Measurements from ENCODE around the gene IYD.

IYD gene

DNA sequence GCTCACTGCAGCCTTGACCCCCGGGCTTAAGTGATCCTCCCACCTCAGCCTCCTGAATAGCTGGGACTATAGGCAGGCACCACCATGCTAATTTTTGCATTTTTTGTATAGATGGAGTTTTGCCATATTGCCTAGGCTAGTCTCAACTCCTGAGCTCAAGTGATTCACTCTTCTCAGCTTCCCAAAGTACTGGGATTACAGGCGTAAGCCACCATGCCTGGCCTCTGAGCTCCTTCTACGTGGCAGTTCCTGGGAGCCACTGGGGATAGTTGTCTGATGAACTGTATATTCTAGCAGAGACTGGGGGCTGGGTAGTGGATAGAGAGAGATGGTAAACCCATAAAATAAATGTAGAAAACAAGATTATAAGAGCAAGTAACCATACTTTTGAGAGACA is 26.1 kb downstream of the IYD start:
- no peak for DNase-seq (ENCODE audit: low read depth)

DNA sequence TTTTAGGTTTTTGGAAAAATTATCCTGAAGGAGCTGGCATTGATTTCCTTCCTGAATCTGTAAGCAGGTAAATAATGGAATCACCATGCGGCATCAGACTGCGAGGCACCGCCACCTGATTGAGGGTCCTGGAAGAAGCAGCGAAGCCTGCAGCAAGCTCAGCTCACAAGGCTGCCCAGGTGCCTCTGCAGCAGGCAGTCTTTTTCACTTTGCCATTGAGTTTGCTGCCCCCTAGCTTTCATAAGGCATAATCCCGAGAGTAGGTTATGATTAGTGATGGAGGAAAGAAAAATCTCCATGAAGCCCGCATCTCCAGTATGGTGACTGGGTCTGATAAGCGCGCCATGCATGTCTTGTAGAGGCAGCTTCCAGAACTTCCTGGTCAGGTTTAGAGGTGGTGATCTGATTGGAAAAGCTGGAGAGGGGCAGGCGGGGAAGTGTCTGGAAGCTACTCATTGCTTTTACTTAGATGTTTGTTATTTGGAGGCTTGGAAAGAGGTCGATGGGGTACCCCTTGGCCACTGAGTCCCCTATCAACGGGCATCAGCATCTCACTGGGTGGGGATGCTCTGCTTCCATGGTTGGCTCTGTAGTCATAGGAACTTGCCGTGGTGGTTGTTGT is 26.7 kb downstream of the IYD start:
- DNase-seq (ENCODE audit: low read depth) = no peak

DNA sequence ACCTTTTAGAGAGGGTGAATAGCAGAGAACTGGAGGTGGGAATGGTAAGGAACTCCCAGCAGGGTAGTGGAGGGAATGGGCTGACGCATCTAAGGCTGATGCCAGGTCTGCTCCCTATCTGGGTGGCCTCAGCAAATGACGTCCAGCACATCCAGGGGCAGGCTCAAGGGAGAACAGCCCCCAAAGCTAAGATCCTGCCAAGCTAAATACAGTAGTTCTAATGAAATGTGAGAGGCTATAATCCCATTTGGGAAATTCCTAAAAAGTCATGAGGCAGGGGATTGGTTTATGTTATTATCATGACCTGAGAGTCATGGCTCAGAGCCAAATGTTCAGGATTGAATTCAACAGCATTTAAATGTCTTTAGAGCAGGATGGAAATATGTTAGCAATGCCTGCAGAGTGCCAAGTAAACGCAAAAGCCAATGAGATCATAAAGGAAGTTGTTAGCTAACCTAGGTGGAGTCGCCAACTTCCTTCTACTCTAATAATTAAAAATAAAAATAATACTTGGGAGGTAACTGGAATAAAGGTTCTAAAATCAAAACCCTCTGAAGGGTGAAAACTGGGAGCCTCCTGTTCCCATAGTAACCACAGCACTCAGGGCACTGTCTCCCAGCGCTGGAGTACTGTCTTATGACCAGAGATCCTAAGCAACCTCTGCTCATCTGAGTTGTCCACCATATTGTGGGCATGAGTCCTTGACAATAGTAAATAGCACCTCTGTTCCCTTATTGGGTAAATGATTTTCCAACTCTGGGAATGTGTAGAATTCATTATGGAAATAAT is 34.8 kb downstream of the IYD start:
- no peak for DNase-seq (ENCODE audit: low read depth)

DNA sequence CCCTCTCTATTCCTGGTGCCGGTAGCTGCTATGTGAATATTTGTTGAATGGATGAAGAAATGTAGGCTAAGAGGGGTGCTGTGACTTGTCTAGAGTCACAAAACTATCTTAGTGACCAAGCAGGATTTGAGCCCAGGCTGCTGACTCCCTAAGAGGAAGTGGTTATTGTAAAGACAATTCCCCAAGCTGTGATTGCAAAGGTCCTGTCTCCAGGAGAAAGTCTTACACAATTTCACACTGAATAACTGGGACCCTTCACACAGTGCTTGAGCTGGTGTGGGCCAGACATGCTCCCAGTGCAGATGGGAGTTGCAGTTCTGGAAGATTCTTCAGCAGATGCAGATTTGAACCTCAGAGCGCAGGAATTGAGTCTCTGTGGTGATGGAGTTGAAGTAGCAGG is 38.1 kb downstream of the IYD start:
- no peak for DNase-seq (ENCODE audit: low read depth)

DNA sequence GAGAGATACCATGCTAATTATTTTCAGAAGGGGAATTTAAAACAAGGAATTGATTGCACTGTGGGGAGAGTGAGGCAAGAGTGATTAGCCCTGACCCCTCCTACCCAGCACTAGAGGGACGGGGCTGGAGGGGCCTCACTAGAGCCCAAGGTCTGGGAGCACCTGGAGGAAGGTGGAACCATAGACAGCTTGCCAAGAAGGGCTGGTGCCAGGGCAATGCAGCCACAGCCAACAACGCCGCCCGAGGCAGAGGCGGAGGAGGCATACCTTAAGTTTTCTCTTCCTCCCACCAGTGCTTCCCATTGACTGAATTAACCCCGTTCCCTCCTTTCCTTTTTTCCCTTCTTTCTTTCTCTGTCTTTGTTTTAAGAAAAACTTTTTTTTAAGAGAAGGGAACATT is 40.0 kb downstream of the IYD start:
- DNase-seq (ENCODE audit: low read depth) = no peak

DNA sequence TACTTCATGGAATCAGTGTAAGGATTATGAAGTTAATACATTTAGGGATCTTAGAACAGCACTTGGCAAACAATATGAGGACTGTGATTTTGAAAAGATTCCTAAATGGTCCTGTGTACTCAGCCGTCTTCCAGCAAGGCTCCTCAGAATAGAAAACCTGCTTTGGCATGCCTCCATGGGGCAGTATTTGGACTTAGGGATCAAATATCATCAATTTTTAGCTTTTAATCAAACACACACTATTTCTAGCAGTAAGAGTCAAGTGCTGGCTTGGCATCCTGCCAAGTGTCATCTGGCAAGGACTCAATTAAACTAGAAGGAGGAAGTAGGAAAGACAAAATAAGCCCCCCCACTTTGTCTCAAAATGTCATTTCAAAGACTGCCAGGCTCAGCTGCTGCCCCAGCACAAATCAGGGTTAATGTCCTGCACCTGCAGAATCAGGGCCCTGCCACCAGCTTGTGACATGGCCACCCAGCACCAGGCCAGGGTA is 40.8 kb downstream of the IYD start:
- DNase-seq (ENCODE audit: low read depth) = no peak

DNA sequence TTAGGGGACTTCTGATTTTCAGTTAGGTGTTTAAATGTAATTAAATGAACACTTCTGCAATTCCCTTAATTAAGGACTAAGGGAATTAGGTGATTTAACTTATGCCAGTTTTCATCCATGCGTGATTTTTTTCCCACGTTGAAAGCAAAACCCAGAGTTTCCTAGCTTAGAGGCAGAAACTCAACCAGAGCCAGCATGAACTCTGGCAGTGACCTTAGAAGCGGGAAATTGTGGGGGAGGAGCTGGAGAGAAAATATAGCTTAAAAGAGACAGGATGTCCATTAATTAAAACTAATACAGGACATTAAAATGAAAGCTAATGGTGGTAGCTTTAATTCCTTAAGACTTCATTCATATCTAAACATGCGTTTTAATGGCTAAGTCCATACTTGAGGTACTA is 41.6 kb downstream of the IYD start:
- no peak for DNase-seq (ENCODE audit: low read depth)

DNA sequence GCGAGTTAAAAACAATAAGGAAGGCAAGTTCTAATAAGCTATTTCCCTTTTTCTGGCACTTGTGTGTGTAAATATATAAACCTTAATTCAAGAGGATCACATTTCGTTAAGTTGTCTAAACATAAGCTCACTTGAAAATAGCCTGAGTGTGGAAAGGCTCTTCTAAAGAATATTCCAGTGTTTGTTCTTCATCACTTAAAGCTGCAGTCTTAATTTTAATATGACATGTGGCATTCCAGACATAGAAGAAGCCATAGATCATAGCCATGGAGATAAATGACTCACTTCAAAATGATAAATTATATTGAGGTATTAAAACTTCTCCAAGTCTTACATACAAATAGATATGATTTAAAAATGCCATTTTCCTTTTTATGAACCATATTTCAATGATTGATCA is 42.1 kb downstream of the IYD start:
- DNase-seq (ENCODE audit: low read depth) = no peak

DNA sequence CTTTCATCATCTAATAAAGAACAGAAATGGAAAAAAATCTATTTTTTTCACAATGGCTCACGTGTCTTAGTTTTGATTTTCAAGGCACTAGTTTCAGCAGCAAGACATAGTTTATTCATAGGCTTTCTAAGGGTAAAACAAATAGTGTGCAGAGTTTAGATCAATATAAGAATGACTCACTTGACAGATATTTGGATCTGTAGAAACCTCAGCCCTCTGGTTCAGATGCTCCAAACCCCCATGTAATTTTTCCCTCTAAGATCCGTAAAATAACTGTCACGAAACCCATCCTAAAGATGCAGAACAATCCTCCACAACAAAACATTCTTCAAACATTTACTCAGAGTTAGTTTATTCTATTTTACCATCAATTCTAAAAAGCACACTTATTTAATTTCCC is 43.4 kb downstream of the IYD start:
- no peak for DNase-seq (ENCODE audit: low read depth)

DNA sequence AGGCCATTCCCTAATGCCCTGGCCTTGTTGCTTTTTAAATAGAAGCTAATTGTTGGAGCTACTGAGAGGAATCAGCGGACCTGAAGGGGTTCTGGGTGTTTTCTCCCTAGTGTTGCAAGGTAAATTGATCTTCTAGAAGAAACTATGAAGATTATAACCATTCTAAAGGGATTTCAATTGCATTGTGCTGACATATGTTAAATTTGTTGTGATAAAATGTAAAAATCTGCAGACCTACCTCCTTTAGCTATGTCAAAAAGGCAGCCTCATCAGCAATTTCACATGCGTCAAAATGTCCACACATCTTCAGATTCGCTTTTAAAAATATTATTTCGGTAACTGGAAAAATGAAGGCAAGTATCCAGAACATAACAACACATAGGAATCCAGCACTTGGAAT is 44.4 kb downstream of the IYD start:
- DNase-seq (ENCODE audit: low read depth) = no peak

DNA sequence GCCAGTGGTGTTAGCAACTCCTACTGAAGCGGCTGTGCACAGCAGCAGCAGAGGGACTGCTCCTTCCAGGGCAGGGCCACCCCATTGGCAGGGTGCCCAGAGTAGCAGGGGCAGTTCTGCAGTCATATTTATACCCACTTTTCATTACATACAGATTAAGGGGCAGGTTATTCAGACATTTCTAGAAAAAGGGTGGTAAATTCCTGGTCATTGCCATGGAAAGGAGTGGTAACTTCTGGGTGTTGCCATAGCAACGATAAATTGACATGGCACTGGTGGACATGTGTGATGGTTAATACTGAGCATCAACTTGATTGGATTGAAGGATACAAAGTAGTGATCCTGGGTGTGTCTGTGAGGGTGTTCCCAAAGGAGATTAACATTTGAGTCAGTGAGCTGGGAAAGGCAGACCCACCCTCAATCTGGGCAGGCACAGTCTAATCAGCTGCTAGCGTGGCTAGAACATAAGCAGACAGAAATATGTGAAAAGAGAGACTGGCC is 45.0 kb downstream of the IYD start:
- DNase-seq (ENCODE audit: low read depth) = no peak

DNA sequence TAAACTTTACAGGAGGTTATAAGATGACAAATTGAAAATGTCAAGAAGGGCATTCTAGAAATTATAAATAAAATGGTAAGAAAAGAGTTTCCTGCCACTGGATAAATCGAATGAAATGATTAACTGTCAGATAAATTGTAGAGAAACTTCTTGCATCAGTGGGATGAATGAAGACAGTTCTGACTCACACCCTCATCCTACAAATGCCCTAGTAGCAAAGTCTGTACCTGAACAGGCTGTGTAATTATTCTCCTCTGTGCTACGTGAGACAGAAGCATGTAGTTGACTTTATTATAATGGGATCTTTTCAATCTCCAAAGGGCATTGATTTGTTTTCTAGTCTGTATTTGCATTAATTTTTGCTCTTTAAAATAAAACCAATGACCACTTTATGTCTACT is 47.3 kb downstream of the IYD start:
- no peak for DNase-seq (ENCODE audit: low read depth)

DNA sequence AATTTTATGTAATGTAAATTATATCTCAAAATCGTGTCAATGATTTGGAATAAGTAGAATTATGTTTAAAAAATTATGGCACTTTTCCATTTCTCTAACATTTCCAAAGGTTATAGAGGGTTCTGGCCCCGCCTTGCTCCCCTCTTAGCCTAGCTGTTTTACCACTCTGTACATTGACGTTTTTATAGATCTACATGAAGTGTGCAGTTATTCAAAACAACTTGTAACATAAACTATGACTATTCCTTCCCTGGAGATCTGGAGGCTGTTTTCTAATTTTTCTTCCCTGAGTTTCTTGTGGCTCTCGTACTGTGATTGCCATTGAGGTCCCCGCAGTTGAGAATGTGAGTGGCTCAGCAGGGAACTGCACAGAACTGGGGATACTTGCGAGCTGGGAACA is 48.4 kb downstream of the IYD start:
- no peak for DNase-seq (ENCODE audit: low read depth)

DNA sequence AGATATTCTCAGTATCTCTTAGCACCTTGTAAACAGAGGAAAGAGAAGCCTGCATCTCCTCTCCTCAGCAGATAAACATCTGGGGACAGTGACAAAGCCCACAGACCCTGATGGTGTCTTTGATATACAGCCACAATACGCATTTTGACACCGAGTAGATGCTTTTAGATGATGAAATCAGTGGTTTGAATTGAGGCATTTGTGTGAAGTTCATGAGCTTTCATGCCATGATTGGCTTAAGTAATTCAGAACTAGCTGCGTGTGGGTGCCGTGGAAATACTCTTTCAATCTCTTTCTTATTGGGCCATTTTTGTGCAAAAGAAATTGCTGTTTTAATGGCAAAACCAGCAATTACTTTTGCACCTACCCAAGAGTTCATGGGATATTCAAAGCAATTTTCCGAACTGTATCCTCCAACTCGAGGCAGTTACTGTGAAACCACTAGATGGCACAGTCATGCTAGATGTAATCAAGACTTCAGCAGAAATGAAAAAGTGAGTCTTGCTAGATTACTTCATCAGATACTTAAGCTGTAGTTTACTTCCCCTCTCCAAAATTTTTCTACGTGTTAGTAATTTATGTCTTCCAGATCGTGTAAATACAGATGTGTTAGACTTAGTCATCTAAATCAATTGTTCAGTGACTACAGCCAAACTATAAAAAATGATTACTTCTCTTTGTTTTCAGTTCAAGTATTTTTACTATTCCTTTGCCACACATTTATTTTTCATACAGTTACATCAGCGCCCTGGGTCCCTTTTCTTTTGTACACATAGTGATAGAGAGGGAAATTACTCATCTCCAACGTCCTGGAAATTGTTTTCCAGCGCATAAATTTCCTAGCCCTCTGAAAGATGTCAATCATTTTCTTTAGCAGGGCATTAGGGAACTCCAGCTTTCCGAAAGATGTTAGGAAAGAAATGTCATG is 49.4 kb downstream of the IYD start:
- DNase-seq (ENCODE audit: low read depth) = no peak

DNA sequence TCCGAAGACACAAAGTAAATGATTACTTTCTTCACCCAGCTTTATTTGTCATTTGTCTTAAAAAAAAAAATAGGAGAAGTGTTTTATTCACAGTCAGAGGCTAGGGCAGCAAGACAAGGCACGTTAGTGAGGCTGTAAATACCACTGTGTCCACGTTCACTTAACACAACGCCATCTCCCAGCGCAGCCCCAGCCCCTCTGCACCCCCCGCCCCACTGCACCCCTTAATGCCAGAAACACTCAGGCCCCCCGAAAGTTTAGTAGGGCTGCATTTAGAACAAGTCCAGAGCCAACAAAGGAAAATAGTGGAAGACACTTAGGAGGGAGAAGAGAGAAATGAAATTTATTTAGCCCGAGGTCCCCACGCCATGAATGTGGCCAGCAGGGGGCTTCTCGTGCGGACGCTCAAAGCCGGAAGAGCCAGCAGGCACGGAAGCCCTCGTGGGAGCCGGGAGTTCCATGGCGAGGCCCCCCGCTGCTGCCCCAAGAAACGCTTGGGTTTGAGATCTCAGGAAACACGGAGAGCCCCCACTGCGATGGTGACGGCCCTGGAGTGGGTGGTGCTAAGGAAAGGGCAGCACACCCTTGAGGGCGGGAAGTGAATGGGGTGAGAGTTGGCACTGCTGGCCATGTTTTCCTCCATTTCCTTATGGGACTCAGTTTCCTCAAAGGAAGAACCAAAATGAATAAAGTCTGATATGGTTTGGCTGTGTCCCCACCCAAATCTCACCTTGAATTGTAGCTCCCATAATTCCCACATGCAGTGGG is 50.2 kb downstream of the IYD start:
- DNase-seq (ENCODE audit: low read depth) = peak; percentile 18

DNA sequence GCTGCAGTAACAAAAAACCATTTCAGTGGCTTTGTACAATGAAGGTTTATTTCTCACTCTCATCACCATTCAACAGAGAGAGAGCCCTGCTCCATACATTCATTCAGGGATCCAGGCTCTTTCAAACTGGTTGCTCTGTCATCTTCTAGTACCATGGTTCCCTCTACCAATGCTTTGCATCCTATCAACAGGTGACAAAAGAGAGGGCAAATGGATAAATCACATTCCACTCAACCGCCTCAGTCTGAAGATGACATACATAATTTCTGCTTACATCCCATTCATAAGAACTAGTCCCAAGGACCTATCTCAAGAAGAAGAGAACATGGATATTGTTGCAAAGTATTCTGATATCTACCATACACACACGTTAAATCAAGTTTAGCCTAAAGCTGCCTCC is 51.6 kb downstream of the IYD start:
- no peak for DNase-seq (ENCODE audit: low read depth)

DNA sequence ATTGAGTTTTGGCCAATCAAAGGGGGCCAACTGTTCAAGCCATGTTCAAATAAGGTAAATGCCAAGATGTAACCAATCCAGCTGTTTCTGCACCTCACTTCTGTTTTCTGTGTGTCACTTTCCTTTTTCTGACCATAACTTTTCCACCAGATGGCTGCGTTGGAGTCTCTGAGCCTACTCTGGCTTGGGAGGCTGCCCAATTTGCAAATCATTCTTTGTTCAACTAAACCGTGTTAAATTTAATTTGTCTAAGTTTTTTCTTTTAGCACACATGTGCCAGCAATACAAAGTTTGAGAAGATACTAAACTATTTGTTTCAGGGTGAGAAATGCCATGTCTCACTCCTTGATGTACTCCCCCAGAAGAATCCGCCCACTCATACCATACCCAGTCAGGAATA is 52.1 kb downstream of the IYD start:
- no peak for DNase-seq (ENCODE audit: low read depth)

DNA sequence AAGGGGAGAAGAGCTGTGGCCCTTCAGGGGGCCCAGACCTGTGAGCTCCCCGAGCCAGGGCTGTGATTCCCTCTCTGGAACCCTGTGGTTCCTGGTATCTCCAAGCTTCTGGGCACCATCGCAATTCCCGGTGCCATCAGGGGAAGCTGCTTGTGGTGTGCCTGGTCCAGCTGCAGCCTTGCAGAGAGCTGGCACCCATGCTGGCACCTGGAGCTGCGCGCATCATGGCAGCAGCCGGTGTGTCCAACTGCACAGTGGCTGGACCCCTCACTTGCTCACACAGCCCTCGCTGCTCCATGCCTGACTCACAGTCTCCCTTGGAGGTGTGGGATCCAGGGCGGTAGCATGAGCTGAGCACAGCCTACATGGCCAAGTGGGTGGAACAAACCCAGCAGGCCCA is 56.7 kb downstream of the IYD start:
- DNase-seq (ENCODE audit: low read depth) = no peak

DNA sequence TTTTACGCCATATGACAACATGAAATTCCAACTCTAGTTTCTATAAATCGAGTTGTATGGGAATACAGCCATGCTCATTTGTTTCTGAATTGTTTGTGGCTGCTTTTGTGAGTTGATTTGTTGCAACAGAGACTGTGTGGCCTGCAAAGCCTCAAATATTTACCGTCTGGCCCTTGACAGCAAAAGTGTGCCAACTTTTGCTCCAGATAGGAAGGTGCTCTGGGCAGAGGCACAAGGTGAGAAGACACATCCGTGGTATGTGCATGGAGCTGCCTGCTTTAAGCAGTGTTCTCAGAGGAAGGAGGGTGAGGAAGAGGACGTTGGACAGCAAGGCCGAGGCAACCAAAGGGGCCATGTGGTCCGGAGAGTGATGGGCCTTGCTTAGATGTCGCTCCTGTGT is 57.4 kb downstream of the IYD start:
- DNase-seq (ENCODE audit: low read depth) = no peak

DNA sequence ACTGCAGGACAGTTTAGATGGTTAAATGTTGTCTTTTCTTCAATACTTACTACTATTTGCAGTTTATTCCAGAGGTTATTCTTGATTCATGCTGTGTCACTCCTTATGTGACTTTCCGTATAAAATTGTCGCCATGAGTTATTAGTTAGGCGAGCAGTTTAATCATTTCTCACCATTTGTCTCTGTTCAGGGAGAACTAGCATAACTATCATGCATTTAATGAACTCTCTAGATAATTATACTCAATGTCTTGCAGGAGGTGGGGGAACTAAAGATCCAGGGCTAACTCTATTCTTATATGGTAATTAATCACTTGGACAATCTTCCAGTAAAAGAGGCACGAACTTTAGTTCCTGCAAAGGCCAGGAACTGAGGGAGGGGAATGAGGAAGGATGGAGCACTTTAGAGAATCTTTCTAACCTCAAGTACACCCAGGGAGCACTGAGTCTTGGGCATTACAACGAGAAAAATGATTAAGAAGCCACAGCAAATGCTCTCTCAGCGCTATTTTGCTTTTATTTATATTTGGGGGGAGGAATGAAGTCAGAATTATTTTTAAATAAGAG is 58.3 kb downstream of the IYD start:
- no peak for DNase-seq (ENCODE audit: low read depth)

DNA sequence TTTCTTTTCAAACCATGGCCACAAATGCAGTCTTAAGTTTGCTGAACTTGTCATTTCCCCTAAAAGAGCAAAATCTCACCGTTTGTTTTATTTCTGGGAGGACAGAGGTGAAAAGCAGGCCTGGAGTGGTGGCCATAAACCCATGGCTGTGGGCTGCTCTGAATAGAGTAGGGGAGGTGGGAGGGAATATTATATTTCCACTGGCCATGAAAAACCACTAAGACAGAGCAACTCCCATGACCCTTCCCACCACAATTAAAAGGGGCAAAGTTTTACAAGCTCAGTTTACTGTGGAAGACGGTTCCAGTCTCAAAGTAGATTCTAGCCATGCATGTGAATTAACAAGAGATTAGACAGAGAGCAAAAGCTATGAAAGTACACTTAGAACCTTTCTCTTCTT is 59.0 kb downstream of the IYD start:
- no peak for DNase-seq (ENCODE audit: low read depth)

DNA sequence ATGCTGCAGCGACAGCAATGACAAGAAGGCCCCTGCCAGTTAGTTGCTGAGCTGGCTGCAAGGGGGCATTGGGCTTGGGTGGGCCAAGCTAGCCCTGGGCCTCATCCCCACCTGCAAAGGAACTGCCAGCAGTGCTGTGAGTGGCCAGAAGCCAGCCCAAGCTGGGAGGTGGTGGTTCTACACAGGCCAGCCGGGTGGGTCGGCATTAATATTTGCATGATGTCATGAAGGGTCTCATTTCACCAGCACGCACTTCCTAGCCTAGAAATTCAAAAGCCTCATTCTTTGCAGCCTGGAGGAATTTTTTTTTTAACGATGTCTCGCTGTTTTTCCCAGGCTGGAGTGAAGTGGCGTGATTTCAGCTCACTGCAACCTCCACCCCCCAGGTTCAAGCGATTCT is 62.0 kb downstream of the IYD start:
- no peak for DNase-seq (ENCODE audit: low read depth)
